Transverse colon (tissue), 4 donors: Measurements from ENCODE around the gene LMTK2. TPM values are rescaled to one million over a fixed set of nuclear protein-coding genes. Genes with fewer than 3 reads are reported as not detected.

Source experiments
- DNase-seq: peaks from one replicate; pipeline ENCODE4 v3.0.0-alpha.2; 2019
- H3K27ac ChIP-seq, 4 donors: fragments of 200-600 bp; sonication (generic); 2 replicates each; pipeline ENCODE4 v1.5.1; 2016 to 2018; ENCODE audit warnings: inconsistent platforms in 4 of 4
- H3K27me3 ChIP-seq: fragments of 200-600 bp; sonication (generic); 2 replicates; pipeline ENCODE4 v1.5.1; 2017; ENCODE audit warnings: inconsistent platforms
- H3K36me3 ChIP-seq, 4 donors: fragments of 200-600 bp; sonication (generic); 2 replicates each; pipeline ENCODE4 v1.5.1; 2017 to 2019; ENCODE audit warnings: inconsistent platforms in 4 of 4
- H3K4me1 ChIP-seq, 4 donors: fragments of 200-600 bp; sonication (generic); 2 replicates each; pipeline ENCODE4 v1.5.1; 2017 to 2020; ENCODE audit warnings: inconsistent platforms in 4 of 4
- H3K4me3 ChIP-seq, 4 donors: fragments of 200-600 bp; sonication (generic); 1 replicate in 1 of 4; 2 replicates in 3 of 4; pipeline versions ENCODE4 v1.5.1 to v1.6.1; 2017 to 2019; ENCODE audit warnings: inconsistent platforms in 4 of 4
- H3K9me3 ChIP-seq, 2 donors: fragments of 200-600 bp; sonication (generic); 2 replicates each; pipeline ENCODE4 v1.5.1; 2017 to 2019; ENCODE audit warnings: inconsistent platforms in 2 of 2
- CTCF ChIP-seq, 5 experiments: fragments of 200-600 bp in 3 of 5; fragments of 450-650 bp in 2 of 5; sonication (generic) in 3 of 5; IDR thresholded peaks; 1 replicate in 2 of 5; 2 replicates in 3 of 5; pipeline ENCODE4 v1.5.1; 2016 to 2017; ENCODE audit warnings: antibody characterized with exemption in 5 of 5, inconsistent platforms in 3 of 5, mild to moderate bottlenecking in 2 of 5, moderate library complexity in 1 of 5
- EP300 ChIP-seq: sonication (generic); formaldehyde crosslinking; IDR thresholded peaks from one replicate; pipeline ENCODE4 v1.6.1; 2017; ENCODE audit warnings: antibody characterized with exemption, low read depth
- POLR2A ChIP-seq: fragments of 450-650 bp; IDR thresholded peaks from one replicate; pipeline ENCODE4 v1.6.1; 2016; ENCODE audit warnings: antibody characterized with exemption, mild to moderate bottlenecking, moderate library complexity
- POLR2AphosphoS5 ChIP-seq, 3 donors: sonication (generic); formaldehyde crosslinking; IDR thresholded peaks; one replicate each; pipeline ENCODE4 v1.6.1; 2016; ENCODE audit warnings: antibody characterized with exemption in 3 of 3
- WGBS, 2 donors: methylation state at CpG; one replicate each; pipeline ENCODE4 v1.1.5; 2018; ENCODE audit warnings: low coverage in 1 of 2; 5-methylcytosine and 5-hydroxymethylcytosine counted together
- in situ Hi-C, 4 donors: fragments of 200-750 bp; cut with MboI; loops; one replicate each; pipeline versions ENCODE4 v1.15.0 to v1.15.1; 2017; ENCODE audit warnings: low sequenced_read_pairs in 3 of 4, low pct_ligation_motif_present in 1 of 4, low pct_unique_long_range_greater_than_20kb in 1 of 4
- intact Hi-C: fragments of 100-400 bp; cut with DNase I; formaldehyde crosslinking; loops from one replicate; pipeline ENCODE4 v1.15.1; 2023; ENCODE audit warnings: low total_unique reads
- total RNA-seq, 4 donors: library from RNA; depleted of rRNA; stranded (reverse); fragments of >200 nt; gene quantifications; one replicate each; pipeline ENCODE4 v1.1.0, GENCODE V29; 2016

Gene LMTK2
- total RNA-seq, 4 donors from 2014 or later: 51.6 to 106 (median 62.2) TPM

GRCh38 chr7:98105942-98106544, 619 bp upstream of the LMTK2 start:
- peak overlapping the region in 1 of 4 donors; percentile 83 for H3K4me3 ChIP-seq
- H3K4me1 ChIP-seq: peaks cover 6 to 37% (median 32%) of the 10 kb centered on the region in 4 donors
- no peaks in the 10 kb centered on the region for H3K27me3 ChIP-seq
- intact Hi-C loops: loop anchor here (5.0 kb wide), 1 partner anchor 61 kb away; no protein-coding TSS in a partner anchor
- in situ Hi-C loops: loop anchor here in 2 of 4 donors (10.0 kb wide), 1 partner anchor 49 kb away; no protein-coding TSS in a partner anchor
- H3K9me3 ChIP-seq: peaks cover 0 to 3% of the 10 kb centered on the region in 2 donors
- TF ChIP-seq EP300: no peak
- TF ChIP-seq POLR2A: no peak
- no peak for TF ChIP-seq POLR2AphosphoS5 (IDR thresholded peaks at IDR 0.05)
- no peak for TF ChIP-seq CTCF (IDR thresholded peaks at IDR 0.05)
- DNase-seq: peak; percentile 64
- WGBS, 2 donors: 49 to 64% methylated on average over 3 to 6 of the region's 6 CpGs
- no peaks in the 10 kb centered on the region for H3K36me3 ChIP-seq
- H3K27ac ChIP-seq: peak overlapping the region in 1 of 4 donors; percentile 92

- H3K27ac ChIP-seq: peak overlapping the region; percentile 87 to 95 (median 90)
- H3K4me1 ChIP-seq: peaks cover 8 to 48% (median 36%) of the 10 kb centered on the region in 4 donors
- DNase-seq: peak; percentile 25
- no peaks in the 10 kb centered on the region for H3K27me3 ChIP-seq
- in situ Hi-C loops (loop anchor here in 2 of 4 donors (10.0 kb wide), 1 partner anchor 47 kb away; no protein-coding TSS in a partner anchor), intact Hi-C loops (loop anchor here (5.0 kb wide), 1 partner anchor 60 kb away; no protein-coding TSS in a partner anchor)
- no peaks in the 10 kb centered on the region for H3K9me3 ChIP-seq
- no peaks in the 10 kb centered on the region for H3K36me3 ChIP-seq
- TF ChIP-seq POLR2A: no peak
- peak in 2 of 3 donors; percentile 4 to 29 for TF ChIP-seq POLR2AphosphoS5 (IDR thresholded peaks at IDR 0.05)
- H3K4me3 ChIP-seq: peak overlapping the region; percentile 74 to 98 (median 88)
- WGBS, 2 donors: 0 to 1% methylated on average over 3 to 20 of the region's 32 CpGs
These were observed 655 bp downstream of the LMTK2 start for GRCh38 chr7:98107313-98107721.

GRCh38 chr7:98110249-98111022, 3.8 kb downstream of the LMTK2 start:
- TF ChIP-seq CTCF (IDR thresholded peaks at IDR 0.05): no peak
- no peak for TF ChIP-seq EP300
- no peak for TF ChIP-seq POLR2A
- no peak for TF ChIP-seq POLR2AphosphoS5 (IDR thresholded peaks at IDR 0.05)
- Histone ChIP-seq H3K27ac (peak overlapping the region; percentile 87 to 95 (median 90)), H3K36me3 (no peaks in the 10 kb centered on the region), H3K4me1 (peaks cover 8 to 59% (median 36%) of the 10 kb centered on the region in 4 donors), H3K4me3 (peak overlapping the region in 1 of 4 donors; percentile 17), H3K9me3 (no peaks in the 10 kb centered on the region), H3K27me3 (no peaks in the 10 kb centered on the region)
- peak; percentile 51 for DNase-seq
- 27 to 47% methylated on average over 6 to 11 of the region's 11 CpGs for WGBS, 2 donors
- intact Hi-C loops (no loop called here), in situ Hi-C loops (no loop called here)

GRCh38 chr7:98112077-98112476, 5.4 kb downstream of the LMTK2 start:
- no peak overlapping the region for H3K4me3 ChIP-seq
- no peaks in the 10 kb centered on the region for H3K27me3 ChIP-seq
- peaks cover 8 to 63% (median 34%) of the 10 kb centered on the region in 4 donors for H3K4me1 ChIP-seq
- WGBS, 2 donors: 29 to 85% methylated on average over 1 to 4 of the region's 4 CpGs
- in situ Hi-C loops: no loop called here
- H3K27ac ChIP-seq: peak overlapping the region in 1 of 4 donors; percentile 89
- intact Hi-C loops: no loop called here
- no peak for DNase-seq
- no peak for TF ChIP-seq EP300
- H3K9me3 ChIP-seq: no peaks in the 10 kb centered on the region
- H3K36me3 ChIP-seq: no peaks in the 10 kb centered on the region
